ENCODE measurements around the gene HAO1.
"Not testable (repeated sequence)": the region's sequence is repeated elsewhere in the genome, so short reads cannot be mapped to it uniquely, and the experiment has no call there.

The HAO1 gene

DNA sequence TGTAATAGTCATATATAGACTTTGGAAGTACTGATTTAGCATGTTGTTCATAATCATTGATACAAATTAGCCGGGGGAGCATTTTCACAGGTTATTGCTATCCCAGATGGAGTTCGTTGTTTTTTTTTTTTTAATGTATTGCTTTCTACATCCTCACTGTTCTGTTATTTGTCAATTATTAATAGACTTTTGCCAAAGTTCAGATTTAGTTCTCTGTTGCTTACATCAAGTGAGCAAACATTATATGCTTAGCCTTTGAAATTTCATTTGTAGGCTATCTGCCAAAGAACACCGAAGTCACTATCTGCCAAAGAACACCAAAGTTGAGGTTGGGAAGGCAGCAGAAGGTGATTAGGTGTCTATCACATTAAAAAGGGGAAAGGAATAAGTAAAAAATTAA lies at the start of gene HAO1:
Gene HAO1, minus strand, starts transcription at position 118 of the 400 bp plus-strand sequence. Its CDS starts 36 bp downstream, at position 82.
- no peak for DNase-seq

DNA sequence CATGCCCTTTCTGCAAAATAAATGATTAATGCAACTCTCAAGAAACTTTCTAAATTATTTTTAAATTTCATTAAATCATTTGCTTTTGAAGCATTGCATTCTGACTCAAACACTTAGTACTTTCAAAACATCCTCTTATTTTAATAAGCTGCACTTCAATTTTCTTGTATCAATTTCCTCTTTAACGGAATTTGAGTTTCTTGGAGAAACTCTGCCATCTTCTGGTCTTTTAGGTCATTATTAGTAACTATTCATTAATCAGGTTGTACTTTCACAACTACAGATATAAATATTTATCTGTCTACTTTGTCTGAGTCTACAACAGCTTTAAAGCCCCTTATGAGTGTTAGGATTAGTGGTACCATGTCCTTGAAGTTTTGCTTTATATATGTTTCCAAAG lies 49.1 kb upstream of the HAO1 start:
- DNase-seq = no peak

DNA sequence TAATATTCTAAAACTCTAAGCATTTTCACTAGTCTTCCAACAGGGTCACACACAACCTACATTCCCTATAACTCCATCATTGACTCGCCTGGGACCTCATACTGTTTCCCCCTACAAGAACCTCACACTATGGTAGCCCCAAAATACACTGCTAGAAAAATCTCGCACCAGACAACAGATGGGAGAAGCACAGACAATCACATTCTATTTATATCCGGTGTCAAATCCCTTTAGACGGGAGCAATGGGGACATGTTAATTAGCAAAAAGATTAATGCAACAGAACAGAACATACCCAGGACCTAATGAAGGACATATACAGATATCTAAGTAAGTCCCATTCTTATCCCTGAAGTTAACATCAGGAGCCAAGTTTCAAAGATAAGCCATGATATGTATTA lies 45.7 kb upstream of the HAO1 start:
- DNase-seq = no peak

DNA sequence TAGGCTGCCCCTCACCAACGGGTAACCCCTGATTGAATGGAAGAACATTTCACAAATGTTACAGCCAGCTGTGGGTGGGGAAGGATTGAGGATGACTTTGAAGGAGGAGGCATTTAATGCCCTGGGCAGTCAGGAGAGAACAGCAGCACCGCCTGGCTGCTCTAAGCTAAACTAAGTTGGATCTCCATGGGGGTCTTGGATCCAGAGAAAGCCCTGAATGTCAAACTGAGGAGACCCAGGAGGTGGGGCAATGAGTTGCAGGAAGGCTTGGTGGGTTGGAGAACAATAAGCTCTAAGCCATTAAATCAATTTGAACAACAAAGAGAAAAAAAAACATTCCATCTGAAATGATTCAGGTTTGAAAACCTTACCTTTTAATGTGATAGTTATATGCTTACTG lies 43.9 kb upstream of the HAO1 start:
- no peak for DNase-seq

DNA sequence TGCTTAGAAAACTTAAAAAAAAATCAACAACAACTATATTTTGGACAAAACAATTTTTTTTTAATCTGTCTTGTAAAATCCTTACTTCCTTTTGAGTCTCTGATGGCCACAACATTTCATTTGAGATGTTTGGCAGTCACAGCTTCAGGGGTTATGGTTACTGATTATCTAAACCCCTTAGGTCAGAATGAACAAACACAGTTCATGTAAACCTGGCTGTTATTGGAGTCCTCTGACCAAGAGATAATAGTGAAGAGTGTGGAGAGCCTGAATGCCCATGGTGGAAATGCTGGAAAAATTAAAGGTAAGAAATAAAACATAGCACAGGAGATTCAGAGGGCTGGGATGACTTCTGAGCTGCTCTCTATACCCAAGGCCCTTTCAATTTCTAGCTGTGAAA lies 41.1 kb upstream of the HAO1 start:
- no peak for DNase-seq

DNA sequence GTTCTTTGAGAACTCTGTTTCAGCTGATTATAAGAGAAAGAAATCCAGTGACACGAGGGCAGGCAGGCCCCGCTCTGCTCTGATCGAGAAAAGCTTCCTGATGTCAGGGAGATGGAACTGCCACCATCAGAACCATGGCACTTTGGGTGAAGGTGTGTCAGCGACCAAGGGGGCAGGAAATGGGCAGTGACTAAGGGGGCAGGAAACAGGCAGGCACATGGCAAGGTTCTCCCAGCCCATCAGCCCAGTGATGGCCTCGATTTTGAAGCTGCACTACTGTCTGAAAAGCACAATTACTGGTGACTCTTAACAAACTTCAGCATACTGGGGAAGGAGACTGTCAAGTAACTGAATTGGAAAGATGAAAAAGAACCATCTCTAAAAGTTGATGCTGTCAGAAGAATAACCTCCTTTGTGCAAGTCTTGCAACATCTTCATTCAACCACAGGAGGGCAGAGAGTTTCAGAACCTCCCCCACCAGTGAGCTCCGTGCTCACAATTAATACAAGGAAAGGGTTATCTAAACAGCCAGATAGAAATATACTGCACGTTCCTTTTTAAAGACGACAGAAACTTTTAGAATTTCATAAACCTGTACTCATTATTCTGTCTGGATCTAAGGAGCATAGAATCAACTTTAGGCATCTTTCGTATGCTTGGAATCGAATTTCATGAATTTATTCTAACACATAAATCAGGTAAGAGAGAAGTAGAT lies 40.2 kb upstream of the HAO1 start:
- peak; percentile 53 for DNase-seq

DNA sequence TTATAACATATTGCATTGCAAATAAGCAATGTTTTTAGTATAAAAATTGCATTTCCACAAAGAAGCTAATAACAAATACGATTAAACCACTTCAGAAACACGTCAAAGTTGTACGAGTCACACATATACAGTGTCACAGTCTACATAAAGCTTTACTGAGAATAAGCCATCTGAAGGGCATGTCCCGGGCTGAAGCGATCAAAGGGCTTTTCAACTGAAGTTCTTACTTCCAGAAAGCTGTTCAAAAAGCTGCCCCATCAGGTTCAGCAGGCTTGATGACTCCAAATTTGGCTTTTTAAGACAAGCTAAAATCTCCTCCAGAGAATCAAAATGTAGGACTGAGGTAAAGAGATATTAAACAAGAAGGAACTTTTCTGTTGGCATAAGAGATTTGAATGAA lies 37.5 kb upstream of the HAO1 start:
- no peak for DNase-seq

DNA sequence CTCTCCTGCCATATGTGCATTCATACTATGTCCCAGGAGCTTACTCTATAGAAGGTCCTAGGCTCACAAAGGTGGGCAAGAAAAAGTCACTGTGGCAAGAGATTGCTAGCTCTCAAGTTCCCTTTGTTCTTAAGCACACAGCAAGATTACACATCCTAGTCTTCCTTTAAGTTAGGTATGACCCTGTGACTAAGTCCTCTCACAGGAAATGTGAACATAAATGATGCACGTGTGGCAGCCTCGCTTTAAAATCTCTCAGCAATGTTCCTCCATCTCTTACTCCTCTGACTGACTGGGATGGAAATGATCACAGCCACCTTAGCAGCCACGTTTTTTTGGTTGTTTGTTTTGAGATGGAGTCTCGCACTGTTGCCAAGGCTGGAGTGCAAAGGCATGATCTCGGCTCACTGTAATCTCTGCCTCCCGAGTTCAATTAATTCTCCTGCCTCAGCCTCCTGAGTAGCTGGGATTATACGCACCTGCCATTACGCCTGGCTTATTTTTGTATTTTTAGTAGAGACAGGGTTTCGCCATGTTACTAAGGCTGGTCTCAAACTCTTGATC lies 35.7 kb upstream of the HAO1 start:
- DNase-seq = no peak

DNA sequence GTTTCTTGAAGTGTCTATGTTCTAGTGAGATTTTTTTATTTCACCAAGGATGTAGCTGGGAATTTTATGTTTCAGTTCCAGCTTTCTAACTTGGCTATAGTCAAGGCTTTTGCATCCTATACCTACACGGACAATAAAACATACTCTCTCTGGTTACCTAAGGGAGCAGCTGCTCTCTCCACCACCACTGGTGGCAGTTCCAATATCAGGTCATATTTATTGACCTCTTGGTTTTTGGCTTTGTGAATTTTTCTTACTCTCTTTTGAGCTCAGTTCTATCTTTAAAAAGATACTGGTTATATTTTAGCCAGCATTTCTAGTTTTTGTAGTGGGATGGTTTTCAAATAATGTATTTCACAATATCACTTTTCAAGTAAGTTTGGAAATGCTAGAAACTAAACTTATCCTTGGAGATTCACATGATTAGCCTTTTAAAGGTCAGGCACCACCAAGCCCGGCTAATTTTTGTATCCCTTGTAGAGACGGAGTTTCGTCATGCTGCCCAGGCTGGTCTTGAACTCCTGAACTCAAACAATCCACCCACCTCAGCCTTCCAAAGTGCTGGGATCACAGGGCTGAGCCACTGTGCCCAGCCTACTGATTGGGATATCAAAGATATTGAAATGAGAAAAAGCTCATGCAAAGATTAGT lies 34.7 kb upstream of the HAO1 start:
- DNase-seq = no peak

DNA sequence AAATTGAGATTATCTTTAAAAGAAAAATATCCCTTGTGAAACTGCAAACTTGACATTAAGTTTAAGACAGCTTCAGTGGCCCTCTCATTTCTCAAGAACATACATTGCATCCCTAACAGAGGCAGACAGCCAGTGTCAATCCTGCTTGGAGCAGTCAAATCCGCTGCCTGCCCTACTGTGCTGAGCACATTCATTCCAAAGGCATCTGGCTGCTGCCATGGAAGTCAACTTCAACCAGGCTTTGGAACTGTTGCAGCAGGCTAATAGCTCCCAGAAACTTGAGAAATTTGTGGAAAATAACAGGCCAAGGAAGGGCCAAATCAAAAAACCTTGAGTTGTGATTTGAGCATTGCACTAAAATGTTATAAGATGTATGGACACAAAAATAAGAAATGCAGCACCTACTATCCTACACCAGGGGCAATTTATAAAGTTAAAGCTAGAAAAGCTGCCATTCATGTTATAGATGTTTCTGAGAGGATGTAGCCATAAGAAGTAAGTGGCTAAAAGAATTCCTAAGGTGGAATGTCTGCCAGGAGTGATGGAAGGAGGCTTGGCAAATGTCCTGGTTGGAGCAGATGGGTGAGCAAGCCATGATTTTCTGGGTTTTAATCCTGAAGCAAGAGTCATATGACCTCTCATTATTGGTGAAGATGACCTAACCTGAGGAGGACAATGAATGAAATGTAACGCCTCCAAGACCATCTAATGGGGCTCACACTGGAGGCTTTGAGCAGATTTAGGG lies 31.4 kb upstream of the HAO1 start:
- peak; percentile 1 for DNase-seq

DNA sequence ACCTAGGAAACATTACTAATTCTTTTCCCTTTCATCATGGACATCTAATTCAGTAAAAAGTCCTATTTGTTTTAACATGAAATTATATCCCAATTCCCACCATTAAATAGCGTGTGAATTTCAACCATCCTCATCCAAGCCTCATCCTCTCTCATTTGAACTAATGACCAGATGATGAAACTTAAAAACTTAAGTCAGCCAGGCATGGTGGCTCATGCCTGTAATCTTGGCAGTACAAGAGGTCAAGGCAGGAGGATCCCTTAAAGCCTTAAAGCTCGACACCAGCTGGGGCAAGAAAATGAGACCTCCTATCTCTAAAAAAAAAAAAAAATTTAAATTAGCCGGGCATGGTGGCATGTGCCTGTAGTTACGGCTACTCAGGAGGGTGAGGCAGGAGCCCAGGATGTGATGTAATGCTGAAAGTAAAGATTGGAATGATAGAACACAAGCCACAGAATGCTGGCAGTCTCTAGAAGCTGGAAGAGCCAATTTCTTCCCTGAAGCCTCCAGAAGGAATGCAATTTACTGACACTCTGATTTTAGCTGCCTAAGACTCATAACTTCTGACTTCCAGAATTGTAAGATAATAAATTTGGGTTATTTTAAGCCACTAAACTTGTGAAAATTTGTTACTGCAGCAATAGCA lies 27.1 kb upstream of the HAO1 start:
- DNase-seq = peak; percentile 61

DNA sequence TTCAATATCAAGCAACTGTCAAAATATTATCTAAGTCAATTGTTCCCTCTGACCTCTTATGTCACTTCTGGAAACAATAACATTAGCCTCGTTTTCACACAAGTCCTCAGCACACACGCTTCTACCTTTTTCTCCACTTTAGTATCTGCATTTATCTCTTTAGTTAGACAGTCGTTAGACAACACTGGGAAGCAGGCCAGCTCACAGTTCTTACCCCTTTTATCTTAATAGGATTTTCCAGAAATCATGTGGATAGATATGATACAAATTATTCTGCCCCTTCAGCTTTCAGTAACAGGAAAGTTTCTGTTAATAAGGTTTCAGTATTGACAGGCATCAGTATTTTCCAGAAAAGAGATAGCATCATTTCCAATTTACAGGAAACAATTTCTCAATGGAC lies 25.9 kb upstream of the HAO1 start:
- DNase-seq = no peak

DNA sequence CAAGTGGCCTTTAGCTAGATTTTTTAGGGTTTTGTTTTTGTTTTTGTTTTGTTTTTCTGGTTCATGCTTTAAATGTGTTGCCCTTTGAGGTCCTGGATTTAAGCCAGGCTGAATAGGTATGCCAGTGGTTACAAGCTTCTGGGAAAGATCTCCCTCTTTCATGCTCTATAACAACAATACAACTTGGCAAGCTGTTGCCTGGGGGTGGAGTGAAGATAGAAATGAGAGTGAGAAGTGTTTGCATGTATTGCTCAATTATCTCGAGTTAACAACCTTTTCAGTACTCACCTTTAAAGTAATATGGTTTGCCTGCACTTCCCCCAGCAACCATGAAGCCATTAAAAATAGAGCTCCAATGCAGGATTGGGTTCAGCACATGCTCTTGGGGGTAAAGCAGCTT lies 19.2 kb upstream of the HAO1 start:
- no peak for DNase-seq

DNA sequence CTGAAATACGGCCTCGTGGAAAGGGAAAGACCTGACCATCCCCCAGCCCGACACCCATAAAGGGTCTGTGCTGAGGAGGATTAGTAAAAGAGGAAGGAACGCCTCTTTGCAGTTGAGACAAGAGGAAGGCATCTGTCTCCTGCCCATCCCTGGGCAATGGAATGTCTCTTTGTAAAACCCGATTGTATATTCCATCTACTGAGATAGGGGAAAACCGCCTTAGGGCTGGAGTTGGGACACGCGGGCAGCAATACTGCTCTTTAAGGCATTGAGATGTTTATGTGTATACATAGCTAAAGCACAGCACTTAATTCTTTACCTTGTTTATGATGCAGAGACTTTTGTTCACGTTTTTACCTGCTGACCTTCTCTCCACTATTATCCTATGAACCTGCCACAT lies 16.3 kb upstream of the HAO1 start:
- not testable (repeated sequence) for DNase-seq

DNA sequence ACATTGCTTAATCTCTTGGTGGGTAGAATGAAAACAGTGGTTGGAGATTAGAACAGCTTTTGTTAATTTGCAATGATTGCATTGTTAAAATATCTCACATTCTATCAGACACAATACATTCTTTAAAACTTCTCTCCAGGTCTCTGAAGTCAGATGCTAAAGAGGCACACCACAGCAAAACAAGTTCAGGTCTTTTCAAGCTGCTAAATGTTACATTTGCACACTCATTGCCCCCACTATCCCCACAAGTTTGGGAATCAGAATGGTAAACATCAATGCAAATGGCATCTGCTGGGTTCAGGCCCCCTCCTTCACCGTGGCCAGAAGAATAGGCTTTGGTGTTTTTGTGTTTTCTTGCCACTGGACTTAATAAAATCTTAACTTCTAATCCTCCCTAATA lies 10.1 kb upstream of the HAO1 start:
- no peak for DNase-seq

DNA sequence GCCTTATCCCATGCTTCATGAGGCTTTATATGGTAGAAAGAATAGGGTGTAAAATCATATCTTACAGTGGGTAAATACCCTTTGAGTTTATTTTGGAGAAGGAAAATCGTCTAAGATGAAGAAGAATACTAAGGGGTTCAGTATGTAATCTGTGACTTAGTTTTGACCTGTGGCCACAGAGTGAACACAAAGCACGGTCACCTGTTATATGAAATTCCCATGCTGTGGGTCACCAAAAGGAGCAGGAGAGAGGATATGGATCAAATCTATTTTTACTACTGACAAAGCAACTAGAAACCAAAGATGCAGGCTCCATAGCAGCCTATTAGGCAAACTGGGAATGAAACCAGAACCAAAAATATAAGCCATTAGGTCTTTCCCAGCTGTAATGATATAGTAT lies 3.6 kb upstream of the HAO1 start:
- DNase-seq = no peak

DNA sequence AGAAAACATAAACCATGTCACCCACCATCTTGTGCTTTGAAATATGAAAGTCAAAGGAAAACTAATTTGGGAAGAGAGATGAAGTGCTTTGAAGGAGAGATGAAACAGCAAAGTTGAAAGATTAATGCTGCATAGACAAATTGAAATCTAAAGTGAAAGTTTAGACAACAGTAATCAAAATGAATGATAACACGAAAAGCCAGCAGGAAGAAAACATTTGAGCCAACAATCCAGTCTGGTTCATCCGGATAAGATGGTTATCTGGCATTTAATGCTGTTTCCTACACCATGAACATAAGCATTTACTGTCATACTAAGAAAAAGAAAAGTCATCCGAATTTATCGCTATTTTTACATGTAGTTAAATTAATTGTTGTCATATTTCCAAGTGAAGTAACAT lies 595 bp downstream of the HAO1 start:
- DNase-seq = no peak

DNA sequence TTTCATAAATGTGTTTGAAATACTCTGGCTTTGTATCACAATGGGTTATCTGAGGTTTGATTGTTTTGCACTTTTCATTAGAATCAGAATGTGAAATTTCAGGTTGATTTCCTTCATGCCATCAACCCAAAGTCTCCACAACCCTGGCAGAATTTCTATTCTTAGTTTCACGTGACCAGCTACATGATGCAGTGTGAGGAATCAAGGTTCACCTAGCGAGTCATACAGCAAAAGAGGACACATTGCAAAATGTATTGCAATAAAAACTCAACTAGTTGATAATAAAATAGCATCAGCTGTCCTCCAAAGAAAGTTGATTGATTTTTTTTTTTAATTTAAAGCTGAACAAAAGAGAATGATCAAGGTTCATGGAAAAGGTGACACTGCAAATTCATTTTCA lies 2.2 kb downstream of the HAO1 start:
- peak; percentile 11 for DNase-seq

DNA sequence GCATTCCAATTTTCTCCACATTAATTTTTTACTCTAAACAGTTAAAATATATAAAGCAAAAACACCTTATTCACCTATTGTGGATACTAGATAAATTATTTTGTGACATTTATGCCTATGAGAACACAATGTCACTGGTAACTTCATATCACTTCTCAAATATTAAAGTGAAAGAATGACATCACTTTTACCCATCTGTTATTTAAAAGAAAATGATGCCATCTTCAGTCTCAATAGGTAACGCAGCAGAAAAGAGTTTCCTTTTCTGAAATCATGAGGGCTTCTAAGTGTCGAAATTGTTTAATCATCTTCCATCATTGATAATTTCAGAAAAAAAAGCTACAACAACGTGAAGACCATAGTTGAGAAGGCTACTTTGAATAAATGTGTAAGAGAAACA lies 2.9 kb downstream of the HAO1 start:
- no peak for DNase-seq

DNA sequence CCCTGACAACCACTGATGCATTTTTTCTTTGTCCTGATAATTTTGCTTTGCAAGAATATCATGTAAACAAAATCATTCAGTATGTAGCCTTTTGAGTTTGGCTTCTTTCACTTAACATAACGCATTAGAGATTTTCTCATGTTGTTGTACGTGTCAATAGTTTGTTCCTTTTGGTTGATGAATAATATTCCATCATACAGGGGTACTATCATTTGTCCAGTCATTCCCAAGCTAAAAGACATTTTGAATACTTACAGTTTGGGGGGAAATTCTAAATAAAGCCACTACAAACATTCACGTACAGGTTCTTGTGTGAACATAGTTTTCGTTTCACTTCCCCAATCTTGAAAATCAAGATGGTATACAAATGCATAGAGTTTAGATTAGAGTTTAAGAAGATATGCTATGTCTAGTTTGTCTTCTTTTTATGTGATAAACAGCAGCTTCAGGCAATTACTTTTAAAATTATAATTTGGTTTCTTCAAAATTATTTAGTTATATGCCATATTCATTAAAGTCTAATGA lies 5.2 kb downstream of the HAO1 start:
- DNase-seq = no peak

DNA sequence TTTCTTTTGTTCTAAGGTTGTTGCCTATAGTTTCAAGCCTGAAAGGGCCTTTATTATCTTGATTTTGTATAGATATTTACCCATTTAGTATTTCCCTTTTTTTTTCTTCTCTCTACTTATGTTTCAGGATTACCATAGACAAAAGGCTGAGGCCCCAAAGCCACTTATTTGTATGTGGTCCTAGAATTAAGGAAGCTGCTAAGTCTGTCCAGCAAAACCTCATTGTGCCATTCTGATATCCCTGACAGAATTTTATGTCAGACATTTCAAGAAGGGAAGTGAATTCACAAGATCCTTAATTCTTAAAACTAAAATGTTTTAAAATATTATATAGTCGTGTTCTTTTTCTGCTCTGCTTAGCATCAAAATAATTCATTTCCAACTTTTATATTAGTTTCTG lies 6.9 kb downstream of the HAO1 start:
- no peak for DNase-seq

DNA sequence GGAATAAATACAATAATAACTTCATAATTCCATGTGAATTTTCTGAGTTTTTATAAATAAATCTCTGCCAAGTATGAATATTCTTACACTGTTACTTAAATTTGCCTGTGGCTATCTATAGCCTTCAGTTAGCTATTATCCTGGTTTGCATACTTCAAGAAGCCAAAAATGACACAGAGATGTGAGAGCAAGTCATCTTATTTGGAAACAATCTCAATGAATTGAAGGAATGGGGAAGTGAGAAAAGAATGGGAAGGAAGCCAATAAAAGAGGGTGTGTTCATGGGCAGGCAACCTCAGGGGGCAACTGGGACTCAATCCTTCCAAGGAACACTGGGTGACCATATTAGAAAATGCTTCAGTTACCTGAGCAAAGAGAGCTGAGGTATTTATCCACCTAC lies 9.9 kb downstream of the HAO1 start:
- no peak for DNase-seq

DNA sequence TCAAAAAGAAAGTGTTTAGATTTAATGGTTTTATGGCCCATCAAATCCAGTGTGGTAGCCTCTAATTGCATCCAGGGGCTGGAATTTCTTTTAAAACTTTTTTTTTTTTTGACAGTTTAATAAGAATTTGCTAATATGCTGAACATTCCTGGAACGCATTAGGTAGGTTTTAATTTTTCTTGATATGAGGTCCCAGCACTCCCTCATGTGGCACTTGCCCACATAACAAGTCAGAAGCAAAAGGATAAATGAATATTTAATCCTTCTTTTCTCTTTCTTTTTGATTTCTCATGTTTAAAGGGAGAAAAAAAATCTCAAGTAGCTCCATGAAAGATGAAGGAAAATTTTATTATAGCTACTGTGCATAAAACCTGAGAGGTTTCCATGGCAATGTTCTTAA lies 13.5 kb downstream of the HAO1 start:
- peak; percentile 63 for DNase-seq
